ENCODE measurements around the gene WDR31. TPM values are rescaled to one million over a fixed set of nuclear protein-coding genes. Genes with fewer than 3 reads are reported as not detected.
"Not testable (repeated sequence)": the region's sequence is repeated elsewhere in the genome, so short reads cannot be mapped to it uniquely, and the experiment has no call there.

Gene WDR31
- total RNA-seq, 1 donor from 2014 or later = 0.21 TPM

- Histone ChIP-seq H3K9me3 (no peaks in the 10 kb centered on the region), H3K27ac (no peak overlapping the region), H3K27me3 (no peaks in the 10 kb centered on the region), H3K36me3 (peaks cover 0 to 3% of the 10 kb centered on the region in 2 donors), H3K4me1 (no peaks in the 10 kb centered on the region), H3K4me3 (no peak overlapping the region)
- no peak for TF ChIP-seq CTCF (IDR thresholded peaks at IDR 0.05)
- intact Hi-C loops (cut with DNase I) = no loop called here
- no peak for DNase-seq (ENCODE audit: low spot score in 2 of 2)
Observed at GRCh38 chr9:113298311-113298710, 41.8 kb downstream of the WDR31 start.

GRCh38 chr9:113296796-113297558, 43.1 kb downstream of the WDR31 start:
- peaks cover 12 to 16% of the 10 kb centered on the region in 2 donors for H3K36me3 ChIP-seq
- no peak overlapping the region for H3K4me3 ChIP-seq
- H3K27me3 ChIP-seq = no peaks in the 10 kb centered on the region
- intact Hi-C loops (cut with DNase I) = no loop called here
- TF ChIP-seq CTCF (IDR thresholded peaks at IDR 0.05) = no peak
- no peaks in the 10 kb centered on the region for H3K4me1 ChIP-seq
- no peak for DNase-seq (ENCODE audit: low spot score in 2 of 2)
- H3K27ac ChIP-seq = no peak overlapping the region
- no peaks in the 10 kb centered on the region for H3K9me3 ChIP-seq

- DNase-seq (ENCODE audit: low spot score in 2 of 2); H3K4me3 ChIP-seq; H3K4me1 ChIP-seq; intact Hi-C loops (cut with DNase I); H3K9me3 ChIP-seq; H3K27me3 ChIP-seq; H3K27ac ChIP-seq: not testable (repeated sequence)
- peaks cover 20 to 24% of the 10 kb centered on the region in 2 donors for H3K36me3 ChIP-seq
Observed at GRCh38 chr9:113296247-113296646, 43.8 kb downstream of the WDR31 start.

- no peak for DNase-seq (ENCODE audit: low spot score in 2 of 2)
- no peak overlapping the region for H3K4me3 ChIP-seq
- no peaks in the 10 kb centered on the region for H3K4me1 ChIP-seq
- H3K27me3 ChIP-seq = no peaks in the 10 kb centered on the region
- H3K27ac ChIP-seq = no peak overlapping the region
- H3K9me3 ChIP-seq = no peaks in the 10 kb centered on the region
- TF ChIP-seq CTCF (IDR thresholded peaks at IDR 0.05) = no peak
- peaks cover 40 to 52% of the 10 kb centered on the region in 2 donors for H3K36me3 ChIP-seq
- intact Hi-C loops (cut with DNase I) = no loop called here
Observed at GRCh38 chr9:113293285-113293878, 46.7 kb downstream of the WDR31 start.

GRCh38 chr9:113290052-113290607, 49.9 kb downstream of the WDR31 start:
- peaks cover 69 to 82% of the 10 kb centered on the region in 2 donors for H3K36me3 ChIP-seq
- intact Hi-C loops (cut with DNase I) = no loop called here
- H3K9me3 ChIP-seq = no peaks in the 10 kb centered on the region
- no peaks in the 10 kb centered on the region for H3K4me1 ChIP-seq
- H3K4me3 ChIP-seq = no peak overlapping the region
- TF ChIP-seq CTCF (IDR thresholded peaks at IDR 0.05) = no peak
- no peak overlapping the region for H3K27ac ChIP-seq
- DNase-seq (ENCODE audit: low spot score in 2 of 2) = no peak
- H3K27me3 ChIP-seq = no peaks in the 10 kb centered on the region

GRCh38 chr9:113289091-113289490, 51.0 kb downstream of the WDR31 start:
- intact Hi-C loops (cut with DNase I) = no loop called here

More at GRCh38 chr9:113289091-113289490, 51.0 kb downstream of the WDR31 start:
- DNase-seq (ENCODE audit: low spot score in 2 of 2) = no peak
- no peaks in the 10 kb centered on the region for H3K4me1 ChIP-seq
- no peaks in the 10 kb centered on the region for H3K27me3 ChIP-seq
- no peak overlapping the region for H3K4me3 ChIP-seq
- H3K36me3 ChIP-seq = peaks cover 79 to 91% of the 10 kb centered on the region in 2 donors
- no peak for TF ChIP-seq CTCF (IDR thresholded peaks at IDR 0.05)
- H3K27ac ChIP-seq = no peak overlapping the region
- no peaks in the 10 kb centered on the region for H3K9me3 ChIP-seq
